Articular chondrocyte of knee joint (primary cell): ENCODE results near the gene DRD1. TPM values are rescaled to one million over a fixed set of nuclear protein-coding genes. Genes with fewer than 3 reads are reported as not detected.

Experiments
- total RNA-seq: library from RNA; depleted of rRNA; stranded (reverse); fragments of >200 nt; gene quantifications from 2 replicates; pipeline ENCODE4 v1.2.3, GENCODE V29; 2012

DRD1 gene
- not detected in 2 replicates for total RNA-seq

DNA sequence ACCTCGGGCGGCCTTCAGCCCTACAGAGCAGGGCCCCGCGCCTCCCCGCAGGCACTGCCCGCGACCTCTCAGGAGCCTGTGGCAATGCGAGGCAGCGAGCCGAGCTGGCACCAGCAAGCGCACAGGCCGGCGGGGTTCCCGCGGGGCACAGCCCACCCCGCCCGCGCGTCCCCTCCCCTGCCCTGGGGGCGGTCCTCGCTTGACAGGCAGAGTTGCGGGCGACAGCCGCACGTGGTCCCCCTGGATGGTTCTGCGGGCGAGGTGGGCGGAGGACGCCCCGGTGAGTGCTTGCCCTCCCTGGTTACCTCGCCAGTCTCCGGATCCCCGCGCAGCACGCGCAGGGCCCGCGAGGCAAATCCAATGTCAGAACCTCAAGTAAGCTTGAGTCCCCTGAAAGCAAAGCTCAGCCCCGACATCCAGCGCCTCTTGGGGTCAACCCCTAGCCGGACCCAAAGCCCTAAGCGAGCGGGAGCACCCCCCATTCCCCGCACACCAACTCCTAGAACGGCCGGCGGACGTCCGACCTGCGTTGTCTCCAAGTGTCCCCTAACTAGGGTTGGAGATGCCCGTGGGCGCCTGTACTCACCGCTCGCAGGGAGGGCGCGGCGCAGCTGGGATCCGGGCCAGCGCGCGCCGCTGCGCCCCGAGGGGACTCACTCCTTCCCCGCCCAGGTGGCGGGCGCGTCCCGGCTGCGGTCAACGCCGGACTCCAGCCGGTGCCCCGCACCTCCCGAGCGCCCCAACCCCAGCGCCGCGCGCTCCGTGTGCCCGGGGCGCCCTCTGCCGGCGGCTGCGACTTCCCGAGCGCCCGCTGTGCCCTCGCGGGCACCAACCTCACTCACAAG lies at the start of gene DRD1:
TSS of gene DRD1 (minus strand) at position 123 of the 845 bp plus-strand sequence. CDS start 1,083 bp downstream, outside the sequence.

DNA sequence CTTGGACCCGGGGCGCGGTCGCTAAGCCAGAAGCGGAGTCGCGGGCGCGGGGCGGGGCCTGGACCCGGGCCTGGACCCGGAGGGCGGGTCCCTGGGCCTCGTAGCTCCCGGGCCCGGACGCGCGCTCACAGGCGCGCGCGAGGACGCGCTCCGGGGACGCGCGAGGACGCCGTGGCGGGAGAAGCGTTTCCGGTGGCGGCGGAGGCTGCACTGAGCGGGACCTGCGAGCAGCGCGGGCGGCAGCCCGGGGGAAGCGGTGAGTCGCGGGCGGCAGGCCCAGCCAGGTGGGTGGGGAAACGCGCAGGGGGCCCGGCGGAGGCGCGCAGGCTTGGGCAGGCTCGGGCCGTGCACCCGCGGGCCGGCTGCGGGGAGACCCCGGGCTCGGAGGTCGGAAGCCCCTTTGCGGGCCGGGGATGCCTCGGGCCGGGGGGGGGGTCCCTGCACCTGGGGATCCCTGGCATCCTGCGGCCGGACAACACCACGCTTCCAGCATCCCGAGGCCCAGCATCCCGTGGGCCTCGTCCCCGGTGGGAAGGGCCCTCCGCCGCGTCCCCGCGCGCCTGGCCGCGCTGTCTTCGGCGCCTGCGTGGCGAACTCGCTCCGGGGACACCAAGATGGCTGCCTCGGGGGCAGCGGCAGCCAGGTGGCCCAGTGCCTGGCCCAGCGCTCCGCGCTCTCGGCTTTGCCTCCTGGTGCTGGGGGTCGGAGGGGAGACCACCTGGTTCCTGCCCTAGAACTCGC lies 34.6 kb upstream of the DRD1 start, which contains the start of gene SFXN1:
TSS of gene SFXN1 (plus strand) at position 177 of the 741 bp plus-strand sequence. CDS start 13,544 bp downstream, outside the sequence.

Other genes starting within 250 kb of the DRD1 start
- 57.4 and 71.8 TPM in 2 replicates for gene SFXN1, start 34.4 kb upstream of the DRD1 start, total RNA-seq
- 0.54 TPM in 1 of 2 replicates, not detected in the other for gene HRH2, start 213.9 kb upstream of the DRD1 start, total RNA-seq